Prostate gland (tissue), 2 donors: Measurements from ENCODE around the gene MRPS25.

Source experiments
- POLR2A ChIP-seq: fragments of 450-650 bp; IDR thresholded peaks from one replicate; pipeline ENCODE4 v1.6.1; 2016; ENCODE audit warnings: antibody characterized with exemption, mild to moderate bottlenecking
- TF ChIP-seq, protein P1 (sequence below), 4 experiments: fragments of 200-600 bp in 2 of 4; fragments of 450-650 bp in 2 of 4; sonication (generic) in 2 of 4; IDR thresholded peaks; 1 replicate in 3 of 4; 2 replicates in 1 of 4; pipeline ENCODE4 v1.5.1; 2016 to 2019; ENCODE audit warnings: antibody characterized with exemption in 4 of 4, mild to moderate bottlenecking in 2 of 4, moderate library complexity in 2 of 4

DNA sequence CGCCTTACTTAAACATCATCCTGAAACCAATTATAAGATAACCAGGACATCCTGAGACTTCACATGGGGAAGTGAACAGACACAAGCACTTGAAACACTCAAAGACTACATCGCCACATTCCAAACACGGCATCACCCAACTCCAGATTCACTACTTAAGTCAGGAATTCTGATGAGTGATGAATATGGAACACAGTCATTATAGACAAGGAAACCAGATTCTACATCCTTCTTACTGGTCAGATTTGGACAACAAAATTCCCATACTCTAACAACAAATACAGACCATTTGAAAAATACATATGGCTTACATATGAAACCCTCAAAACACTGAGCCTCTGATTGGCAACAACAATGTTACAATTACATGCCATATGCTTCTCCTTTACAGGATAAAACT lies 46.9 kb upstream of the MRPS25 start:
- no peak for TF ChIP-seq POLR2A
- TF ChIP-seq, protein P1, sequence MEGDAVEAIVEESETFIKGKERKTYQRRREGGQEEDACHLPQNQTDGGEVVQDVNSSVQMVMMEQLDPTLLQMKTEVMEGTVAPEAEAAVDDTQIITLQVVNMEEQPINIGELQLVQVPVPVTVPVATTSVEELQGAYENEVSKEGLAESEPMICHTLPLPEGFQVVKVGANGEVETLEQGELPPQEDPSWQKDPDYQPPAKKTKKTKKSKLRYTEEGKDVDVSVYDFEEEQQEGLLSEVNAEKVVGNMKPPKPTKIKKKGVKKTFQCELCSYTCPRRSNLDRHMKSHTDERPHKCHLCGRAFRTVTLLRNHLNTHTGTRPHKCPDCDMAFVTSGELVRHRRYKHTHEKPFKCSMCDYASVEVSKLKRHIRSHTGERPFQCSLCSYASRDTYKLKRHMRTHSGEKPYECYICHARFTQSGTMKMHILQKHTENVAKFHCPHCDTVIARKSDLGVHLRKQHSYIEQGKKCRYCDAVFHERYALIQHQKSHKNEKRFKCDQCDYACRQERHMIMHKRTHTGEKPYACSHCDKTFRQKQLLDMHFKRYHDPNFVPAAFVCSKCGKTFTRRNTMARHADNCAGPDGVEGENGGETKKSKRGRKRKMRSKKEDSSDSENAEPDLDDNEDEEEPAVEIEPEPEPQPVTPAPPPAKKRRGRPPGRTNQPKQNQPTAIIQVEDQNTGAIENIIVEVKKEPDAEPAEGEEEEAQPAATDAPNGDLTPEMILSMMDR (IDR thresholded peaks at IDR 0.05) = no peak
